ENCODE data around the gene AUTS2. TPM values are rescaled to one million over a fixed set of nuclear protein-coding genes. Genes with fewer than 3 reads are reported as not detected.

The AUTS2 gene
- total RNA-seq, 1 experiment from 2014 or later: 42.1 TPM

- H3K4me1 ChIP-seq (ENCODE audit: insufficient read depth, low read length, poor library complexity, severe bottlenecking): peaks cover 4% of the 10 kb centered on the region
- no peaks in the 10 kb centered on the region for H3K36me3 ChIP-seq (ENCODE audit: insufficient read depth, low read length, poor library complexity, severe bottlenecking)
- TF ChIP-seq CTCF (conservative IDR thresholded peaks at IDR 0.05; ENCODE audit: low read depth, low read length) (no peak), EZH2 (IDR thresholded peaks at IDR 0.05; ENCODE audit: borderline replicate concordance, low read depth, low read length, poor library complexity, severe bottlenecking) (no peak)
- no peaks in the 10 kb centered on the region for H3K27me3 ChIP-seq (replicated peaks; ENCODE audit: insufficient read depth, low read depth, low read length, poor library complexity)
- intact Hi-C loops (cut with micrococcal nuclease; ENCODE audit: unreplicated experiment): no loop called here
- no peaks in the 10 kb centered on the region for H3K9me3 ChIP-seq (ENCODE audit: low read depth, low read length, poor library complexity, severe bottlenecking)
- POLR2A ChIA-PET (ENCODE audit: low non-redundant PET): no interaction called here
- H3K27ac ChIP-seq (ENCODE audit: low read depth, low read length, poor library complexity, severe bottlenecking): no peak overlapping the region
- BruUV-seq (replicated peaks): no TSS peak
- DNase-seq (ENCODE audit: low spot score): no peak
- no peak overlapping the region for H3K4me3 ChIP-seq (ENCODE audit: low read depth, low read length, poor library complexity, severe bottlenecking)
- CTCF ChIA-PET: no interaction called here
Measured at GRCh38 chr7:69778138-69778537, 179.9 kb downstream of the AUTS2 start.

- H3K4me3 ChIP-seq (ENCODE audit: low read depth, low read length, poor library complexity, severe bottlenecking): no peak overlapping the region
- intact Hi-C loops (cut with micrococcal nuclease; ENCODE audit: unreplicated experiment): no loop called here
- no peak for TF ChIP-seq EZH2 (IDR thresholded peaks at IDR 0.05; ENCODE audit: borderline replicate concordance, low read depth, low read length, poor library complexity, severe bottlenecking)
- no peak for TF ChIP-seq CTCF (conservative IDR thresholded peaks at IDR 0.05; ENCODE audit: low read depth, low read length)
- no TSS peak for BruUV-seq (replicated peaks)
- no peaks in the 10 kb centered on the region for H3K36me3 ChIP-seq (ENCODE audit: insufficient read depth, low read length, poor library complexity, severe bottlenecking)
- H3K27me3 ChIP-seq (replicated peaks; ENCODE audit: insufficient read depth, low read depth, low read length, poor library complexity): no peaks in the 10 kb centered on the region
- ChIA-PET POLR2A (ENCODE audit: low non-redundant PET) (no interaction called here), CTCF (interaction anchor here (0.6 kb wide), 1 partner anchor 378 kb away, joined by 3 read pairs; no protein-coding TSS in a partner anchor)
- H3K9me3 ChIP-seq (ENCODE audit: low read depth, low read length, poor library complexity, severe bottlenecking): no peaks in the 10 kb centered on the region
- peaks cover 14% of the 10 kb centered on the region for H3K4me1 ChIP-seq (ENCODE audit: insufficient read depth, low read length, poor library complexity, severe bottlenecking)
- no peak for DNase-seq (ENCODE audit: low spot score)
- no peak overlapping the region for H3K27ac ChIP-seq (ENCODE audit: low read depth, low read length, poor library complexity, severe bottlenecking)
Measured at GRCh38 chr7:69780379-69780778, 182.1 kb downstream of the AUTS2 start.

GRCh38 chr7:69781412-69781846, 183.2 kb downstream of the AUTS2 start:
- CTCF ChIA-PET: no interaction called here

More at GRCh38 chr7:69781412-69781846, 183.2 kb downstream of the AUTS2 start:
- no peak for TF ChIP-seq CTCF (conservative IDR thresholded peaks at IDR 0.05; ENCODE audit: low read depth, low read length)
- no peak for TF ChIP-seq EZH2 (IDR thresholded peaks at IDR 0.05; ENCODE audit: borderline replicate concordance, low read depth, low read length, poor library complexity, severe bottlenecking)
- no TSS peak for BruUV-seq (replicated peaks)
- POLR2A ChIA-PET (ENCODE audit: low non-redundant PET): no interaction called here
- Histone ChIP-seq H3K4me3 (ENCODE audit: low read depth, low read length, poor library complexity, severe bottlenecking) (no peak overlapping the region), H3K27ac (ENCODE audit: low read depth, low read length, poor library complexity, severe bottlenecking) (no peak overlapping the region), H3K9me3 (ENCODE audit: low read depth, low read length, poor library complexity, severe bottlenecking) (no peaks in the 10 kb centered on the region), H3K4me1 (ENCODE audit: insufficient read depth, low read length, poor library complexity, severe bottlenecking) (peaks cover 14% of the 10 kb centered on the region), H3K27me3 (replicated peaks; ENCODE audit: insufficient read depth, low read depth, low read length, poor library complexity) (no peaks in the 10 kb centered on the region), H3K36me3 (ENCODE audit: insufficient read depth, low read length, poor library complexity, severe bottlenecking) (no peaks in the 10 kb centered on the region)
- intact Hi-C loops (cut with micrococcal nuclease; ENCODE audit: unreplicated experiment): no loop called here
- no peak for DNase-seq (ENCODE audit: low spot score)

All from A673 (cell line).